H1 (cell line): ENCODE data around the gene ARHGEF25. TPM values are rescaled to one million over a fixed set of nuclear protein-coding genes. Genes with fewer than 3 reads are reported as not detected.

Experiments used
- ATF3 ChIP-seq: IDR thresholded peaks from 2 replicates; pipeline ENCODE4 v1.6.1; 2011; ENCODE audit warnings: low read depth, mild to moderate bottlenecking, low read length; ENCODE audit not compliant: insufficient read depth
- CBX8 ChIP-seq: fragments of 300-800, 300-1000 bp; sonication (generic); IDR thresholded peaks from 2 replicates; pipeline ENCODE4 v1.7.1; 2016; ENCODE audit warnings: low read depth, low read length, borderline replicate concordance
- E2F6 ChIP-seq: IDR thresholded peaks from 2 replicates; pipeline ENCODE4 v1.6.1; 2012; ENCODE audit warnings: inconsistent platforms
- EGR1 ChIP-seq: IDR thresholded peaks from 2 replicates; pipeline ENCODE4 v1.6.1; 2011; ENCODE audit warnings: low read depth, low read length, borderline replicate concordance
- GTF2F1 ChIP-seq: IDR thresholded peaks from 2 replicates; pipeline ENCODE4 v1.6.1; 2012; ENCODE audit warnings: low read depth, low read length, improper control_type of control experiment, borderline replicate concordance
- JUND ChIP-seq: IDR thresholded peaks from 2 replicates; pipeline ENCODE4 v1.6.1; 2011; ENCODE audit warnings: mild to moderate bottlenecking, improper control_type of control experiment, low read length
- KDM1A ChIP-seq: fragments of 200-600, 300-600 bp; sonication (generic); IDR thresholded peaks from 2 replicates; pipeline ENCODE4 v1.7.1; 2016; ENCODE audit warnings: mild to moderate bottlenecking, low read length, borderline replicate concordance
- NRF1 ChIP-seq: IDR thresholded peaks from 2 replicates; pipeline ENCODE4 v1.6.1; 2011; ENCODE audit warnings: mild to moderate bottlenecking, low read depth, low read length, improper control_type of control experiment
- POU5F1 ChIP-seq: IDR thresholded peaks from 2 replicates; pipeline ENCODE4 v1.6.1; 2011; ENCODE audit warnings: low read depth, mild to moderate bottlenecking, low read length, moderate library complexity
- RFX5 ChIP-seq: IDR thresholded peaks from 2 replicates; pipeline ENCODE4 v1.6.1; 2011; ENCODE audit warnings: low read depth, low read length, improper control_type of control experiment, borderline replicate concordance
- RXRA ChIP-seq: IDR thresholded peaks from 2 replicates; pipeline ENCODE4 v1.6.1; 2011; ENCODE audit warnings: low read depth, mild to moderate bottlenecking, low read length, moderate library complexity; ENCODE audit not compliant: insufficient read depth
- SIN3A ChIP-seq, 2 experiments: IDR thresholded peaks in 1 of 2; conservative IDR thresholded peaks in 1 of 2; 2 replicates each; pipeline ENCODE4 v1.6.1; 2011 to 2012; ENCODE audit warnings: low read length in 2 of 2, improper control_type of control experiment in 1 of 2, low read depth in 1 of 2, mild to moderate bottlenecking in 1 of 2
- SIRT6 ChIP-seq: IDR thresholded peaks from one replicate; pipeline ENCODE4 v1.7.1; 2012; ENCODE audit warnings: low read length, inconsistent platforms
- SP2 ChIP-seq: IDR thresholded peaks from 2 replicates; pipeline ENCODE4 v1.6.1; 2012; ENCODE audit warnings: mild to moderate bottlenecking, low read length, inconsistent platforms
- SP4 ChIP-seq: IDR thresholded peaks from 2 replicates; pipeline ENCODE4 v1.6.1; 2012; ENCODE audit warnings: low read length, inconsistent platforms
- YY1 ChIP-seq: IDR thresholded peaks from 2 replicates; pipeline ENCODE4 v1.6.1; 2011; ENCODE audit warnings: low read depth, mild to moderate bottlenecking, low read length
- polyA plus RNA-seq, 7 experiments: library from polyadenylated mRNA; depleted of rRNA in 3 of 7; stranded (reverse) in 5 of 7; unstranded in 2 of 7; fragments of >200 nt in 5 of 7; fragments of 200-250 nt in 2 of 7; gene quantifications; 1 replicate in 5 of 7; 2 replicates in 1 of 7; 4 replicates in 1 of 7; pipeline versions ENCODE4 v1.2.1 to v1.2.3, GENCODE V29; 2011 to 2013; ENCODE audit warnings: missing spikeins in 2 of 7, mixed read lengths in 2 of 7
- total RNA-seq: library from RNA; stranded (reverse); fragmentation: NEBNext Ultra II Directional; extraction: Animal tissue kit (Norgen Biotek cat#: 25700); gene quantifications from 2 replicates; pipeline ENCODE4 v1.2.1, GENCODE V29; 2021

Gene ARHGEF25
- total and polyA plus RNA-seq, 2 of the 8 experiments (the other 6 are each of a cell fraction or from before 2014, with no cell fraction given): 5.9 to 8.8 TPM

- TF ChIP-seq CBX8 (no peak), EGR1 (no peak), SP2 (no peak), POU5F1 (no peak), ATF3 (no peak), SIN3A (conservative IDR thresholded peaks at IDR 0.05 in 1 of 2, IDR thresholded peaks at IDR 0.05 in 1 of 2; ENCODE audit: low read depth in 1 of 2, low read length in 2 of 2) (0 out of 4 replicates have a peak, but pooled peaks of 1 of the 2 experiments have one; percentile 43), SIRT6 (no peak), NRF1 (no peak), SP4 (no peak), JUND (no peak), RXRA (no peak), YY1 (0 out of 2 replicates have a peak, but pooled peaks have one; percentile 32), E2F6 (no peak), KDM1A (no peak), GTF2F1 (no peak), RFX5 (no peak)
These were observed 7.3 kb upstream of the ARHGEF25 start (continued) for GRCh38 chr12:57603815-57604453.
